GM12801 (cell line): ENCODE measurements around the gene CAMTA1.

Experiments
- CTCF ChIP-seq: IDR thresholded peaks from one replicate; pipeline ENCODE4 v1.5.1; 2011; ENCODE audit warnings: control low read depth; ENCODE audit not compliant: insufficient read length; ENCODE audit errors: extremely low read depth

Gene CAMTA1

GRCh38 chr1:6957341-6957740, 172.1 kb downstream of the CAMTA1 start:
- TF ChIP-seq CTCF = no peak

DNA sequence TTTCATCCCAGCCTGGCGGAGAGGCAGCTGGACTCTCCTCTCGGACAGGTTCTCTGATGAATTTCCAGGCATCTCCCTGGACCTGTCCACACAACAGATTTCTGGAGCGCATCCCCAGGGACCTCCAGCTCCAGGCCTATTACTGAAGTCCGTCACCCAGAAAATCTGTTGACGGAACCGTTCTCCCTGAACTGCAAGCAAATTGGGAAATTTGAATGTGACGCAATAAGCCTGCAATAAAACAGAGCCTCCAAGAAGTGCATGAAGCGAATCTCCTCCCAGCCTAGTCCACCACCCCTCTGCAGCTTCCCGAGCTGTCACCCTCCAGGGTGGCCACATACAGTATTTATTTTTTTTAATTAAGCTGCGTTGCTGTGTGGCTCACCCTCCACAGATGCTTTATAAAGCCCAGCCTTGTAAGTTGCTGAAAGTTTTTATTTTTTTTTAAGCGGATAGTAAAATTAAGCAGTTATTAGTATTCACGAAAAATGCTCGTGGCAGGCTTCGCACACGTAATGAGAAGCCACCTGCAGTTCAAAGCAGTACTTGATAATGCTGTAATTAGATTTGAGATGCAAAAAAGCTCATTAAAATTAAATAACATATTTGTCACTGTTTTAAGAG, 173.3 kb downstream of the CAMTA1 start:
- no peak for TF ChIP-seq CTCF

DNA sequence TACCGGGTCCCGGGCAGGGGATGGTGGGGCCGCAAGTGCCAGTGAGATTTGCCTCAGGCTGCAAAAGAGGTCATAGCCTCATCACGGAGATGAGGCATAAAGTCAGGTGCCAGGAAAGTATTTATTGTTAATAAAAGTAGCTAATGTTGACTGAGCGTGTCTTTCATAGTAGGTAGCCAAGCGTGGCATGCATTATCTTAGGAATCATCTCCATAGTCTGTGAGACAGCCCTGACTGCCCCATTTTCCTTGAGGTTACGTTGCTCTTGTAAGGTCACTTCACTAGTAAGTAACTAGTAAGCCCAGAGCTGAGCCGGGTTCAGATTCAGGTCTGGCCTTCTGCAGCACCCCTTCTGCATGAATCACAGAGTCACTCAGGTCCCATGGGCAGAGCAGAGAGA, 174.2 kb downstream of the CAMTA1 start:
- no peak for TF ChIP-seq CTCF

DNA sequence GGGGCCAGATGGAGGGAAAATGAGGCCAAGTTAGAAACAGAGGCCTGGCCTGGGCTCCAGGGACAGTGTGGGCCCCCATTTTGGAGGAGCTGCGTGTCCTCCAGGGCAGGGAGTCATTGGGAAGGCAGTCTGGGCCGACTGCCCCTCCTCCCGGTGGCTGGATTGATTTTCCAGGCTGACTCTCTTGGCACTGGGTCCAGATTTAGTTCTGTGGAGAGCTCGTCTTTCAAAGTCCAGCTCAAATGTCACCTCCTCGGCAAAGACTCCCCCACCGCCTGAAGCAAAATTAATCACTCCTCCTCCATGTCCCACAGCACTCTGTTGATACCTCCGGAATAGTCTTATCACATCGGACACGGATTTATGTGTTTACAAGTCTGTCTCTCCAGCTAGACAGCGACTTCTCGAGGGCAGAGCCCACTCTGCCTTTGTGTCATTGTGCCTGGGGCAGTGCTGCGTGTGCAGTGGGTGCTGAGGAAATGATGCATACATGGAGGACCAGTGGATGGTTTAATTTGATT, 175.1 kb downstream of the CAMTA1 start:
- TF ChIP-seq CTCF = no peak

DNA sequence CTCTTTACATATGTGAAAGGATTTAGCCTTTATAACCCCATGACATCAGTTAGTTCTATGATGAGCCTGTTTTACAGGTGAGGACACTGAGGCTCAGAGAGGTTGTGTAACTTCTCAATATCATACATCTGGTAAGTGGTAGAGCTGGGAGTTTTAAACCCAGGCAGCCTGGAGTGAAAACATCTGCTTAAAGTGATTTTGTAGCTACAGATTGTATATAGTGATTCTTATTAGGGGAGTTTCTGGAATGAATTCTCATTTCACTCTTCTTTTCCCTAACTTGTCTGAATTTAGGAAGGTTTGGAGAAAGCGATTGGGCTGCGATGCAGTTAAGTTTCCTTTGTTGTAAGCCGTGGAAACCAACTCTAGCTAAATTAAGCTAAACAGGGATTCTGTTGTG, 175.6 kb downstream of the CAMTA1 start:
- TF ChIP-seq CTCF = no peak

GRCh38 chr1:6961289-6961688, 176.0 kb downstream of the CAMTA1 start:
- TF ChIP-seq CTCF = no peak

DNA sequence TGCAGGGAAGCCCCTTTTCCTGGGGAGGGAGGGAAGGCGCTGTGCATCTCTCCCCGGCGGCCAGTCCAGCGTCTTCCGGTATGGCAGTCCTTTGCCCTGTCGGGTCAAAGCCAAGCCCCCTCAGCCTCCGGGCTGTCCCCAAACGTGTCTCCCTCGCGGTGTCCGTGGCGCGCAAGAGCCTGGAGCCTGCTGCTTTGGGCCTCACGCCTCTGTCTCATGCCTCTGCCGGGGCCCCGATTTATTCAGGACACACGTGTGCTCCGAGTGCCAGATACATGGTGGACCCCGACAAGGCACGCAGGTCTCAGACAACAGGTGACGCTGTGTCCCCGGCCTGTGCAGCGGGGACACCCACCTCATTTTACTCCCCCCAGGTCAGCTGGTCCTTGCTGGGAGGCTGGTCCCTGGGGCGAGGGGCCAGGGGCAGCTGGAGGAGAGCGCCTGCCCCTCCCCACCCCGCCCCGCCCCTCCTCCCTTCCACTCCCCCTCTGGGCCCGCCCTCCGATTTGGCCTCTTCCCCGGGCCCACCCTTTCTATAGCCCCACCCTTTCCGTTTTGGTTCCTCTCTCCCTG, 176.7 kb downstream of the CAMTA1 start:
- no peak for TF ChIP-seq CTCF
